Measurements from ENCODE around the gene ZBTB5. TPM values are rescaled to one million over a fixed set of nuclear protein-coding genes. Genes with fewer than 3 reads are reported as not detected.

Gene ZBTB5
- total RNA-seq, 1 donor from 2014 or later = 10.1 TPM

- DNase-seq = no peak
- TF ChIP-seq CTCF (IDR thresholded peaks at IDR 0.05) = no peak
- H3K27me3 ChIP-seq = no peaks in the 10 kb centered on the region
- ATAC-seq = no peak
- H3K27ac ChIP-seq = no peak overlapping the region
- no peak overlapping the region for H3K4me3 ChIP-seq
- H3K9me3 ChIP-seq = no peaks in the 10 kb centered on the region
- H3K36me3 ChIP-seq = no peaks in the 10 kb centered on the region
- no peaks in the 10 kb centered on the region for H3K4me1 ChIP-seq
- intact Hi-C loops (cut with DNase I) = no loop called here
Measured at GRCh38 chr9:37406603-37407401, 58.4 kb downstream of the ZBTB5 start.

DNA sequence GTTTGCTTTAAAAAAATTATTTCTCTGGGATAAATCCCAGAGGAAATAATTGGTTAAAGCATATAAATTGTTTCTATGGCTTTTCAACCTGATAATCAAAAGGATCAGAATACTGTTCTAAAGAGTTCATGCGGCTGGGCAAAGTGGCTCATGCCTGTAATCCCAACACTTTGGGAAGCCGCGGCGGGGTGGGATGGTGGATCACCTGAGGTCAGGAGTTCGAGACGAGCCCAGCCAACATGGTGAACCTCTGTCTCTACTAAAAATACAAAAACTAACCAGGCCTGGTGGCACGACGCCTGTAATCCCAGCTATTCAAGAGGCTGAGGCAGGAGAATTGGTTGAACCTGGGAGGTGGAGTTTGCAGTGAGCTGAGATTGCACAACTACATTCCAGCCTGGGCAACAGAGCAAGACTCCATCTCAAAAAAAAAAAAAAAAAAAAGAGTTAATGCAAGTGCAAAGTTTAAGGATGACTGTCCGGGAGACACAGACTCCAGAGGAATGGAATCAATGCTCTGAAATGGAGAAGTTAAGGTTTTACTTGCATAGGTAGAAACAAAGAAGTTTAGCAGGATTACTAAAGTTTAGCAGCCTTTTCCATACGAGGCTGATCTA is 59.4 kb downstream of the ZBTB5 start:
- DNase-seq (no peak), ATAC-seq (no peak)
- H3K4me1 ChIP-seq = no peaks in the 10 kb centered on the region
- no peak overlapping the region for H3K27ac ChIP-seq
- no peak for TF ChIP-seq CTCF (IDR thresholded peaks at IDR 0.05)
- no peaks in the 10 kb centered on the region for H3K36me3 ChIP-seq
- H3K9me3 ChIP-seq = no peaks in the 10 kb centered on the region
- intact Hi-C loops (cut with DNase I) = no loop called here
- no peaks in the 10 kb centered on the region for H3K27me3 ChIP-seq
- H3K4me3 ChIP-seq = no peak overlapping the region

GRCh38 chr9:37405350-37405749 is 59.9 kb downstream of the ZBTB5 start:
- DNase-seq (no peak), ATAC-seq (peak; percentile 50)
- H3K36me3 ChIP-seq = no peaks in the 10 kb centered on the region
- TF ChIP-seq CTCF (IDR thresholded peaks at IDR 0.05) = no peak
- H3K4me3 ChIP-seq = no peak overlapping the region
- H3K27me3 ChIP-seq = no peaks in the 10 kb centered on the region
- H3K9me3 ChIP-seq = no peaks in the 10 kb centered on the region
- no peaks in the 10 kb centered on the region for H3K4me1 ChIP-seq
- H3K27ac ChIP-seq = no peak overlapping the region
- intact Hi-C loops (cut with DNase I) = no loop called here

- Histone ChIP-seq H3K27me3 (no peaks in the 10 kb centered on the region), H3K27ac (no peak overlapping the region), H3K4me3 (no peak overlapping the region), H3K4me1 (no peaks in the 10 kb centered on the region), H3K9me3 (no peaks in the 10 kb centered on the region), H3K36me3 (no peaks in the 10 kb centered on the region)
- no peak for TF ChIP-seq CTCF (IDR thresholded peaks at IDR 0.05)
- intact Hi-C loops (cut with DNase I) = no loop called here
- no peak for ATAC-seq
- no peak for DNase-seq
Measured at GRCh38 chr9:37404590-37404989, 60.7 kb downstream of the ZBTB5 start.

DNA sequence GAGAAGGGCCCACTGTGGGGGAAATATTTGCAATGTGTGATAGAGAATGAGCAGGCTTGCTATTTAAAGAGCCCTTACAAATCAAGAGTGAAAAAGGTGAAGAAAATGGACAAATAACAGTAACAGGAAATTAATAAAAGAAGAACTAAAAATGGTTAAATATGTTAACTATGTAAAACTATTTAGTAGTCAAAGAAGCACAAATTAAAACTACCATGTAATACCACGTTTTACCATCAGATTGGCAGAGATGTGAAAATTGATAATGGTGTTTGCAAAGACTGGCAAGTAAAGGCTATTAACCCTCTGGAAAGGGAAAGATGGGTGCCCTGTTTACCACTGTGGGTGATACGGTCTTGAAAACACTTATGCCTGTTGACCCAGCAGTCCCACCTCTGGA is 65.9 kb downstream of the ZBTB5 start:
- intact Hi-C loops (cut with DNase I) = no loop called here
- TF ChIP-seq CTCF (IDR thresholded peaks at IDR 0.05) = no peak

More for the DNA sequence above, 65.9 kb downstream of the ZBTB5 start:
- Histone ChIP-seq H3K4me1 (no peaks in the 10 kb centered on the region), H3K4me3 (no peak overlapping the region), H3K36me3 (no peaks in the 10 kb centered on the region), H3K9me3 (no peaks in the 10 kb centered on the region), H3K27me3 (no peaks in the 10 kb centered on the region), H3K27ac (no peak overlapping the region)
- DNase-seq (no peak), ATAC-seq (no peak)

Measured in upper lobe of right lung (tissue), 1 donor.